DND-41 (cell line): ENCODE results near the gene BMP4.

ENCODE experiments used
- ATAC-seq: fragments of 200-7000 bp; cut with Tn5 transposase; 3 replicates; pipeline ENCODE4 v1.9.1; 2021; ENCODE audit warnings: low read depth; ENCODE audit not compliant: insufficient read depth
- DNase-seq: peaks from one replicate; pipeline ENCODE4 v3.0.0-alpha.2; 2020
- H2AFZ ChIP-seq: 2 replicates; pipeline ENCODE4 v1.6.0; 2012; ENCODE audit warnings: low read depth, low read length
- H3K27ac ChIP-seq: 2 replicates; pipeline ENCODE4 v1.5.1; 2012; ENCODE audit warnings: low read length, inconsistent platforms
- H3K27me3 ChIP-seq: fragments of 200-600 bp; sonication (generic); 2 replicates; pipeline ENCODE4 v1.6.0; 2012; ENCODE audit warnings: low read length, mild to moderate bottlenecking, inconsistent platforms; ENCODE audit not compliant: insufficient read depth, poor library complexity
- H3K36me3 ChIP-seq: 2 replicates; pipeline ENCODE4 v1.5.1; 2012; ENCODE audit warnings: low read length, inconsistent platforms; ENCODE audit not compliant: insufficient read depth
- H3K4me1 ChIP-seq: 2 replicates; pipeline ENCODE4 v1.5.1; 2012; ENCODE audit warnings: mild to moderate bottlenecking, low read length; ENCODE audit not compliant: insufficient read depth
- H3K4me2 ChIP-seq: 2 replicates; pipeline ENCODE4 v1.6.0; 2012; ENCODE audit warnings: mild to moderate bottlenecking, moderate library complexity, low read length, inconsistent platforms; ENCODE audit not compliant: insufficient read depth
- H3K4me3 ChIP-seq, 2 experiments: fragments of 200-600 bp in 1 of 2; shearing (Covaris generic) in 1 of 2; 2 replicates each; pipeline ENCODE4 v1.5.1; 2012 to 2016; ENCODE audit warnings: inconsistent platforms in 2 of 2, low read length in 2 of 2, mild to moderate bottlenecking in 2 of 2, low read depth in 1 of 2, moderate library complexity in 1 of 2
- H3K79me2 ChIP-seq: 2 replicates; pipeline ENCODE4 v1.6.0; 2012; ENCODE audit warnings: low read length, inconsistent platforms; ENCODE audit not compliant: insufficient read depth
- H3K9ac ChIP-seq: 2 replicates; pipeline ENCODE4 v1.6.0; 2012; ENCODE audit warnings: low read depth, mild to moderate bottlenecking, inconsistent platforms, low read length, moderate library complexity
- H3K9me3 ChIP-seq: 2 replicates; pipeline ENCODE4 v1.5.1; 2012; ENCODE audit warnings: low read length, moderate library complexity, mild to moderate bottlenecking, inconsistent platforms; ENCODE audit not compliant: insufficient read depth, severe bottlenecking
- H4K20me1 ChIP-seq: 2 replicates; pipeline ENCODE4 v1.6.0; 2012; ENCODE audit warnings: low read length; ENCODE audit not compliant: insufficient read depth
- CTCF ChIP-seq: IDR thresholded peaks from 2 replicates; pipeline ENCODE4 v1.5.1; 2012; ENCODE audit warnings: borderline replicate concordance, low read length, moderate library complexity, mild to moderate bottlenecking; ENCODE audit not compliant: poor library complexity, severe bottlenecking; ENCODE audit errors: extremely low read depth
- EZH2 ChIP-seq: IDR thresholded peaks from 3 replicates; pipeline ENCODE4 v1.6.1; 2012; ENCODE audit warnings: borderline replicate concordance, low read depth, mild to moderate bottlenecking, moderate library complexity, low read length, inconsistent platforms; ENCODE audit not compliant: severe bottlenecking

BMP4 gene

GRCh38 chr14:53971521-53971920 is 14.9 kb upstream of the BMP4 start:
- H4K20me1 ChIP-seq, result no peaks in the 10 kb centered on the region
- H3K9me3 ChIP-seq, result no peaks in the 10 kb centered on the region
- H2AFZ ChIP-seq, result no peak overlapping the region
- no peaks in the 10 kb centered on the region for H3K79me2 ChIP-seq
- peaks cover 14% of the 10 kb centered on the region for H3K4me1 ChIP-seq
- no peaks in the 10 kb centered on the region for H3K27me3 ChIP-seq
- H3K9ac ChIP-seq, result no peak overlapping the region
- DNase-seq (no peak), ATAC-seq (no peak)
- TF ChIP-seq CTCF (no peak), EZH2 (no peak)
- no peak overlapping the region for H3K4me2 ChIP-seq
- no peak overlapping the region for H3K27ac ChIP-seq
- no peaks in the 10 kb centered on the region for H3K36me3 ChIP-seq
- H3K4me3 ChIP-seq, result no peak overlapping the region

- Histone ChIP-seq H3K4me1 (peaks cover 14% of the 10 kb centered on the region), H3K27ac (no peak overlapping the region), H4K20me1 (no peaks in the 10 kb centered on the region), H3K9ac (no peak overlapping the region), H3K36me3 (no peaks in the 10 kb centered on the region), H3K4me3 (no peak overlapping the region), H3K79me2 (no peaks in the 10 kb centered on the region), H2AFZ (no peak overlapping the region), H3K27me3 (no peaks in the 10 kb centered on the region), H3K4me2 (no peak overlapping the region), H3K9me3 (no peaks in the 10 kb centered on the region)
- ATAC-seq (no peak), DNase-seq (no peak)
- no peak for TF ChIP-seq EZH2
- TF ChIP-seq CTCF, result no peak
Measured at GRCh38 chr14:53969326-53969725, 12.7 kb upstream of the BMP4 start.

- H2AFZ ChIP-seq, result 0 out of 2 replicates have a peak overlapping the region, but pooled peaks have one; percentile 8
- peak; percentile 21 for DNase-seq
- H4K20me1 ChIP-seq, result no peaks in the 10 kb centered on the region
- no peaks in the 10 kb centered on the region for H3K27me3 ChIP-seq
- H3K4me2 ChIP-seq, result no peak overlapping the region
- H3K4me3 ChIP-seq, result no peak overlapping the region
- H3K9ac ChIP-seq, result no peak overlapping the region
- H3K36me3 ChIP-seq, result no peaks in the 10 kb centered on the region
- no peak for TF ChIP-seq CTCF
- no peak for TF ChIP-seq EZH2
- H3K4me1 ChIP-seq, result peaks cover 14% of the 10 kb centered on the region
- ATAC-seq, result peak; percentile 61
- no peak overlapping the region for H3K27ac ChIP-seq
- no peaks in the 10 kb centered on the region for H3K9me3 ChIP-seq
- H3K79me2 ChIP-seq, result no peaks in the 10 kb centered on the region
Measured at GRCh38 chr14:53968726-53969125, 12.1 kb upstream of the BMP4 start.

- DNase-seq (no peak), ATAC-seq (no peak)
- H3K4me2 ChIP-seq, result no peak overlapping the region
- H3K27ac ChIP-seq, result no peak overlapping the region
- TF ChIP-seq EZH2 (no peak), CTCF (no peak)
- H3K79me2 ChIP-seq, result no peaks in the 10 kb centered on the region
- H3K9ac ChIP-seq, result no peak overlapping the region
- H3K36me3 ChIP-seq, result no peaks in the 10 kb centered on the region
- no peaks in the 10 kb centered on the region for H3K27me3 ChIP-seq
- H3K4me1 ChIP-seq, result peaks cover 14% of the 10 kb centered on the region
- H3K9me3 ChIP-seq, result no peaks in the 10 kb centered on the region
- no peaks in the 10 kb centered on the region for H4K20me1 ChIP-seq
- H2AFZ ChIP-seq, result no peak overlapping the region
- H3K4me3 ChIP-seq, result no peak overlapping the region
Measured at GRCh38 chr14:53967606-53968005, 11.0 kb upstream of the BMP4 start.
